Stimulated activated CD4-positive, alpha-beta T cell treated with anti-CD3 and anti-CD28 coated beads, Interleukin-4, amount 100 ng/mL, for 24 hours (primary cell): ENCODE measurements around the gene BCORL1.

Source experiments
- DNase-seq: peaks from one replicate; pipeline ENCODE4 v3.0.0-alpha.2; 2020

The BCORL1 gene

GRCh38 chrX:129982300-129983251 lies at the start of gene BCORL1:
TSS of gene BCORL1 (plus strand) at chrX:129982635. CDS start at chrX:130005232, 22,597 bp downstream.
- DNase-seq, result peak; percentile 85

- DNase-seq, result no peak
Observed at GRCh38 chrX:129932821-129933321, 49.6 kb upstream of the BCORL1 start.

GRCh38 chrX:129933700-129934099 lies 48.7 kb upstream of the BCORL1 start:
- no peak for DNase-seq

GRCh38 chrX:129934461-129934860 lies 48.0 kb upstream of the BCORL1 start:
- DNase-seq, result no peak

GRCh38 chrX:129934952-129935351 lies 47.5 kb upstream of the BCORL1 start:
- DNase-seq, result no peak

- DNase-seq, result no peak
Observed at GRCh38 chrX:129938081-129938480, 44.4 kb upstream of the BCORL1 start.

- DNase-seq, result no peak
Observed at GRCh38 chrX:129939986-129940385, 42.4 kb upstream of the BCORL1 start.

GRCh38 chrX:129940721-129941120 lies 41.7 kb upstream of the BCORL1 start:
- no peak for DNase-seq

GRCh38 chrX:129945131-129945530 lies 37.3 kb upstream of the BCORL1 start:
- no peak for DNase-seq

- DNase-seq, result no peak
Observed at GRCh38 chrX:129953334-129953648, 29.1 kb upstream of the BCORL1 start.

- no peak for DNase-seq
Observed at GRCh38 chrX:129953881-129954280, 28.6 kb upstream of the BCORL1 start.

- no peak for DNase-seq
Observed at GRCh38 chrX:129954804-129955203, 27.6 kb upstream of the BCORL1 start.

- DNase-seq, result no peak
Observed at GRCh38 chrX:129955682-129956081, 26.8 kb upstream of the BCORL1 start.

- DNase-seq, result no peak
Observed at GRCh38 chrX:129956145-129956544, 26.3 kb upstream of the BCORL1 start.

- DNase-seq, result no peak
Observed at GRCh38 chrX:129956765-129957164, 25.7 kb upstream of the BCORL1 start.

- peak; percentile 49 for DNase-seq
Observed at GRCh38 chrX:129957241-129958082, 25.0 kb upstream of the BCORL1 start.

GRCh38 chrX:129958083-129958465 lies 24.4 kb upstream of the BCORL1 start:
- DNase-seq, result no peak

GRCh38 chrX:129958814-129959492 lies 23.5 kb upstream of the BCORL1 start:
- DNase-seq, result no peak

- DNase-seq, result no peak
Observed at GRCh38 chrX:129959493-129959832, 23.0 kb upstream of the BCORL1 start.

- DNase-seq, result peak; percentile 69
Observed at GRCh38 chrX:129961180-129962083, 21.0 kb upstream of the BCORL1 start.

GRCh38 chrX:129963729-129964128 lies 18.7 kb upstream of the BCORL1 start:
- DNase-seq, result no peak

GRCh38 chrX:129965166-129965565 lies 17.3 kb upstream of the BCORL1 start:
- DNase-seq, result no peak
